B cell (primary cell): ENCODE results near the gene DUT. TPM values are rescaled to one million over a fixed set of nuclear protein-coding genes. Genes with fewer than 3 reads are reported as not detected.

Experiments used
- ATAC-seq: fragments of 200-7000 bp; cut with Tn5 transposase; one replicate; pipeline ENCODE4 v1.10.0; 2021; ENCODE audit warnings: low read depth, mild to moderate bottlenecking, moderate number of reproducible peaks, moderate library complexity
- CTCF ChIA-PET: fragments of 350-600 bp; sonication (Branson Sonifier 250); formaldehyde crosslinking; loops from one replicate; lab custom pipeline; 2021; ENCODE audit warnings: antibody characterized with exemption, inconsistent platforms; lab: Charles Lee
- POLR2A ChIA-PET: fragments of 350-600 bp; sonication (Branson Sonifier 250); formaldehyde crosslinking; loops from one replicate; lab custom pipeline; 2021; ENCODE audit warnings: antibody characterized with exemption; lab: Charles Lee
- DNase-seq: peaks from one replicate; pipeline ENCODE4 v3.0.0; 2013
- H2AFZ ChIP-seq: 2 replicates; pipeline ENCODE4 v1.6.1; 2012; ENCODE audit warnings: mild to moderate bottlenecking, low read depth, low read length; ENCODE audit not compliant: insufficient read depth, poor library complexity, severe bottlenecking
- H3K27ac ChIP-seq, 2 donors: 1 replicate in 1 of 2; 2 replicates in 1 of 2; pipeline ENCODE4 v1.5.1; 2012 to 2013; ENCODE audit warnings: low read length in 2 of 2, mild to moderate bottlenecking in 2 of 2, moderate library complexity in 1 of 2
- H3K27me3 ChIP-seq, 4 experiments: fragments of 200-600 bp in 1 of 4; sonication (generic) in 1 of 4; replicated peaks in 1 of 4; 1 replicate in 2 of 4; 2 replicates in 2 of 4; pipeline versions ENCODE4 v1.6.1 to v1.7.0; 2013 to 2016; ENCODE audit warnings: low read length in 3 of 4, mild to moderate bottlenecking in 2 of 4, mixed read lengths in 1 of 4, moderate library complexity in 1 of 4; ENCODE audit not compliant: insufficient read depth in 4 of 4, control insufficient read depth in 3 of 4; ENCODE audit errors: control extremely low read depth in 1 of 4
- H3K36me3 ChIP-seq, 2 experiments: replicated peaks in 1 of 2; 1 replicate in 1 of 2; 2 replicates in 1 of 2; pipeline versions ENCODE4 v1.6.1 to v1.7.1; 2013; ENCODE audit warnings: low read length in 1 of 2; ENCODE audit not compliant: insufficient read depth in 2 of 2, control insufficient read depth in 1 of 2; ENCODE audit errors: control extremely low read depth in 1 of 2, extremely low read depth in 1 of 2
- H3K4me1 ChIP-seq, 2 donors: fragments of 200-600 bp in 1 of 2; sonication (generic) in 1 of 2; 1 replicate in 1 of 2; 2 replicates in 1 of 2; pipeline versions ENCODE4 v1.5.1 to v1.6.1; 2013 to 2017; ENCODE audit warnings: low read length in 2 of 2; ENCODE audit not compliant: control insufficient read depth in 2 of 2, insufficient read depth in 2 of 2
- H3K4me2 ChIP-seq: replicated peaks from 2 replicates; pipeline ENCODE3; 2012; ENCODE audit warnings: mild to moderate bottlenecking, low read depth, low read length; ENCODE audit not compliant: poor library complexity, severe bottlenecking
- H3K4me3 ChIP-seq, 5 experiments: fragments of 200-600 bp in 1 of 5; sonication (generic) in 1 of 5; 1 replicate in 3 of 5; 2 replicates in 2 of 5; pipeline versions ENCODE4 v1.5.1 to v1.7.0; 2011 to 2016; ENCODE audit warnings: low read length in 4 of 5, mild to moderate bottlenecking in 4 of 5, low read depth in 2 of 5, control low read depth in 1 of 5, moderate library complexity in 1 of 5; ENCODE audit not compliant: insufficient read depth in 1 of 5; ENCODE audit errors: control extremely low read depth in 1 of 5, extremely low read depth in 1 of 5
- H3K79me2 ChIP-seq: fragments of 200-600 bp; sonication (generic); one replicate; pipeline ENCODE4 v1.6.0; 2016; ENCODE audit warnings: low read length; ENCODE audit not compliant: control insufficient read depth, insufficient read depth
- H3K9ac ChIP-seq: fragments of 200-600 bp; sonication (generic); 2 replicates; pipeline ENCODE4 v1.6.1; 2017; ENCODE audit warnings: mild to moderate bottlenecking, low read length, moderate library complexity
- H3K9me3 ChIP-seq, 3 donors: one replicate each; pipeline versions ENCODE4 v1.6.1 to v1.7.1; 2013; ENCODE audit warnings: low read length in 2 of 3; ENCODE audit not compliant: control insufficient read depth in 2 of 3, insufficient read depth in 1 of 3; ENCODE audit errors: control extremely low read depth in 1 of 3
- H4K20me1 ChIP-seq: 2 replicates; pipeline ENCODE4 v1.6.0; 2012; ENCODE audit warnings: mild to moderate bottlenecking, low read length; ENCODE audit not compliant: insufficient read depth, control insufficient read depth, poor library complexity, severe bottlenecking
- H3K27ac Mint-ChIP-seq: one replicate; pipeline ENCODE4 v1.8.0; 2021; ENCODE audit warnings: mixed read lengths
- H3K27me3 Mint-ChIP-seq: one replicate; pipeline ENCODE4 v1.8.0; 2021; ENCODE audit warnings: mixed read lengths
- H3K4me1 Mint-ChIP-seq: one replicate; pipeline ENCODE4 v1.8.0; 2021; ENCODE audit warnings: mixed read lengths
- H3K4me3 Mint-ChIP-seq: one replicate; pipeline ENCODE4 v1.8.0; 2021; ENCODE audit warnings: mixed read lengths
- H3K9me3 Mint-ChIP-seq: one replicate; pipeline ENCODE4 v1.8.0; 2022; ENCODE audit warnings: mixed read lengths; ENCODE audit not compliant: insufficient read depth
- EZH2 ChIP-seq: IDR thresholded peaks from 2 replicates; pipeline ENCODE4 v1.6.1; 2012; ENCODE audit warnings: borderline replicate concordance, low read depth, mild to moderate bottlenecking, moderate library complexity, low read length; ENCODE audit not compliant: insufficient read depth, poor library complexity, severe bottlenecking
- WGBS: methylation state at CpG from one replicate; pipeline ENCODE4 v1.1.5; 2013; ENCODE audit warnings: missing lambda C conversion rate; ENCODE audit not compliant: insufficient coverage; 5-methylcytosine and 5-hydroxymethylcytosine counted together
- intact Hi-C: fragments of 100-400 bp; cut with micrococcal nuclease; formaldehyde crosslinking; loops from one replicate; pipeline ENCODE4 v1.10.0; 2022
- polyA plus RNA-seq: library from polyadenylated mRNA; depleted of rRNA; stranded (reverse); fragments of >200 nt; gene quantifications from 2 replicates; pipeline ENCODE4 v1.2.3, GENCODE V29; 2012
- total RNA-seq, 2 donors: library from RNA; stranded (reverse); fragments of 120-200 nt in 1 of 2; gene quantifications; 1 replicate in 1 of 2; 2 replicates in 1 of 2; pipeline versions ENCODE4 v1.2.3 to v1.2.4, GENCODE V29; 2013 to 2022
- TF ChIP-seq, protein P1 (sequence below): fragments of 200-600 bp; IDR thresholded peaks from one replicate; pipeline ENCODE4 v1.8.0; 2022; ENCODE audit warnings: antibody characterized with exemption, mild to moderate bottlenecking

DUT gene
- total and polyA plus RNA-seq, 2 donors (not counting 1 experiment from before 2014, with no cell fraction given): 59.5 to 84.7 TPM

DNA sequence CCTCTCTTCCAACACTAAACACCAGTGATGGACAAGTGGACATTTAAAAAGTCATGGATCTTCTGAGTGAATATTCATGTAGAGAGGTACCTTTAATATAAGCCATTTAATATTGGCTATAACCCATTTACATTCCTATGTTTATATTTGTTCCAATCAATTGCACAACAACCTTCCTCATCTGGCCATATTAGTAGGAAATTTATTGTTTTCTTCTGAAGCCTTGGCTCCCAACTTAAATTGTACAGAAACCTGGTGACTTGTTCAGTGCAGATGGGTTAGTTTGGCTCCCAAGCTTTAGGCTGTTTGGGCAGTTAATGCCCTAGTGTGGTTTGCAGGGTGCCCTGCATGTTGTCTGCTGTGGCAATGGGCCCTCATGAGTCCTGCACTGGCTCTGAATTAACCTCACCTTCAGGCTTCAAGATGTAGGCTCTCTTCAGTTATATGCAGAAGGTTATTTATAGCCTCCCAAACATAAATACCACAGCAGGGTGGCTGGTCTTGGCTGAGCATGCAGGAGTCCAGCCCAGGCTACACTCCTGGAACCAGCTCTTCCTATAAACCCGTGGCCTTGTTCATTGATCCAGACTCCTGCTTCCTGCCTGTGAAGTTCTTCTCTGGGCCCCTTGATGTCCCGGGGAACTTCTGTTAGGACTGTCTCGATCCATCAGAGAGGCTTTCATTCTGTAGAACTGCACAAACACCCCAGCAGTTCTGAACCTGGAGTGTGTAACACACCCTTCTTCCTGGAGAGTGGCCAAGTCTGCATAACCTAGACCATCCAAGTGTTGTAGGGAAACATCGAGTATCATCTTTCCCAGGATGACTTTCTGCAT lies 57.0 kb downstream of the DUT start:
- Mint-ChIP-seq H3K27me3 (peaks cover 3% of the 10 kb centered on the region), H3K27ac (no peak overlapping the region), H3K4me3 (no peak overlapping the region), H3K4me1 (no peaks in the 10 kb centered on the region), H3K9me3 (no peaks in the 10 kb centered on the region)
- Histone ChIP-seq H2AFZ (no peak overlapping the region), H3K9me3 (peaks cover 0 to 3% (median 0%) of the 10 kb centered on the region in 3 donors), H3K9ac (no peak overlapping the region), H3K27me3 (no peaks in the 10 kb centered on the region), H3K27ac (no peak overlapping the region), H3K4me2 (no peak overlapping the region), H3K79me2 (no peaks in the 10 kb centered on the region), H3K4me1 (no peaks in the 10 kb centered on the region), H3K4me3 (no peak overlapping the region), H3K36me3 (no peaks in the 10 kb centered on the region), H4K20me1 (no peaks in the 10 kb centered on the region)
- ATAC-seq (no peak), DNase-seq (no peak)
- ChIA-PET POLR2A (no interaction called here), CTCF (no interaction called here)
- TF ChIP-seq, protein P1, sequence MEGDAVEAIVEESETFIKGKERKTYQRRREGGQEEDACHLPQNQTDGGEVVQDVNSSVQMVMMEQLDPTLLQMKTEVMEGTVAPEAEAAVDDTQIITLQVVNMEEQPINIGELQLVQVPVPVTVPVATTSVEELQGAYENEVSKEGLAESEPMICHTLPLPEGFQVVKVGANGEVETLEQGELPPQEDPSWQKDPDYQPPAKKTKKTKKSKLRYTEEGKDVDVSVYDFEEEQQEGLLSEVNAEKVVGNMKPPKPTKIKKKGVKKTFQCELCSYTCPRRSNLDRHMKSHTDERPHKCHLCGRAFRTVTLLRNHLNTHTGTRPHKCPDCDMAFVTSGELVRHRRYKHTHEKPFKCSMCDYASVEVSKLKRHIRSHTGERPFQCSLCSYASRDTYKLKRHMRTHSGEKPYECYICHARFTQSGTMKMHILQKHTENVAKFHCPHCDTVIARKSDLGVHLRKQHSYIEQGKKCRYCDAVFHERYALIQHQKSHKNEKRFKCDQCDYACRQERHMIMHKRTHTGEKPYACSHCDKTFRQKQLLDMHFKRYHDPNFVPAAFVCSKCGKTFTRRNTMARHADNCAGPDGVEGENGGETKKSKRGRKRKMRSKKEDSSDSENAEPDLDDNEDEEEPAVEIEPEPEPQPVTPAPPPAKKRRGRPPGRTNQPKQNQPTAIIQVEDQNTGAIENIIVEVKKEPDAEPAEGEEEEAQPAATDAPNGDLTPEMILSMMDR: no peak
- no peak for TF ChIP-seq EZH2
- 77% methylated on average over 3 of the region's 4 CpGs for WGBS
- intact Hi-C loops: no loop called here

DNA sequence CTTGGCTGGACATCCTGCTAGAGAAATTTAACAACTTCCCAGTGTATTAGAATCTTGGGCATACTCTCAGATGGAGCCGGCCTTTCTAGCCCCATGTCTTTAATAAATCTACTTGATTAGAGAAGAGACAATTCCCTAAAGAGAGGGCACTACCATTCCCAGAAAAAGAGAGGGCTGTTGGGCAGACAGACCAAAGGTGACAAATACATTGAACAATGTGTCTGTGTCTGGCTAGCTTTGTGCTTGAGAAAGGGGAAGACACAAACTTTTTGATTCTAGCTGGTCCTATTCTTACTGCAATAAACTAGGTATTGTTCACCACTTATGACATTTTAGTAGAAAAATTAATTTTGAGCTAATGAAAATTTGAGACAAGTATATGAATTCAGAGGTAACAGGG lies 57.7 kb downstream of the DUT start:
- ChIA-PET CTCF (no interaction called here), POLR2A (no interaction called here)
- Mint-ChIP-seq H3K27ac (no peak overlapping the region), H3K4me3 (no peak overlapping the region), H3K9me3 (no peaks in the 10 kb centered on the region), H3K27me3 (peaks cover 3% of the 10 kb centered on the region), H3K4me1 (no peaks in the 10 kb centered on the region)
- H3K27me3 ChIP-seq: no peaks in the 10 kb centered on the region
- DNase-seq (no peak), ATAC-seq (no peak)
- TF ChIP-seq, protein P1: no peak
- no peak overlapping the region for H3K27ac ChIP-seq
- H2AFZ ChIP-seq: no peak overlapping the region
- intact Hi-C loops: no loop called here
- no CpG with 5 or more reads among the region's 1 CpG for WGBS
- no peaks in the 10 kb centered on the region for H3K79me2 ChIP-seq
- H3K4me2 ChIP-seq: no peak overlapping the region
- H4K20me1 ChIP-seq: no peaks in the 10 kb centered on the region
- peaks cover 0 to 3% (median 0%) of the 10 kb centered on the region in 3 donors for H3K9me3 ChIP-seq
- no peak overlapping the region for H3K4me3 ChIP-seq
- no peaks in the 10 kb centered on the region for H3K36me3 ChIP-seq
- H3K9ac ChIP-seq: no peak overlapping the region
- no peaks in the 10 kb centered on the region for H3K4me1 ChIP-seq
